WERI-Rb-1 (cell line): ENCODE data around the gene DARS1.

Experiments
- DNase-seq: peaks from one replicate; pipeline ENCODE4 v3.0.0-alpha.2; 2020
- H3K27ac ChIP-seq: fragments of 250-450 bp; sonication (Bioruptor Pico); 2 replicates; pipeline ENCODE4 v1.5.1; 2020; ENCODE audit warnings: mild to moderate bottlenecking, moderate library complexity
- H3K27me3 ChIP-seq: fragments of 250-450 bp; sonication (Bioruptor Pico); 2 replicates; pipeline ENCODE4 v1.5.1; 2021; ENCODE audit warnings: mild to moderate bottlenecking, low read depth, moderate library complexity; ENCODE audit not compliant: insufficient read depth, severe bottlenecking
- H3K36me3 ChIP-seq: fragments of 250-450 bp; sonication (Bioruptor Pico); 2 replicates; pipeline ENCODE4 v1.5.1; 2020; ENCODE audit warnings: mild to moderate bottlenecking, moderate library complexity
- H3K4me3 ChIP-seq: 2 replicates; pipeline ENCODE4 v1.5.1; 2011; ENCODE audit warnings: low read depth, mild to moderate bottlenecking, control low read depth, low read length
- H3K9me3 ChIP-seq: fragments of 250-450 bp; sonication (Bioruptor Pico); 2 replicates; pipeline ENCODE4 v1.5.1; 2021; ENCODE audit warnings: mild to moderate bottlenecking, moderate library complexity; ENCODE audit not compliant: severe bottlenecking
- TF ChIP-seq, protein P1 (sequence below): IDR thresholded peaks from 2 replicates; pipeline ENCODE4 v1.5.1; 2011; ENCODE audit warnings: low read depth, mild to moderate bottlenecking, control low read depth, inconsistent platforms, low read length

DARS1 gene

DNA sequence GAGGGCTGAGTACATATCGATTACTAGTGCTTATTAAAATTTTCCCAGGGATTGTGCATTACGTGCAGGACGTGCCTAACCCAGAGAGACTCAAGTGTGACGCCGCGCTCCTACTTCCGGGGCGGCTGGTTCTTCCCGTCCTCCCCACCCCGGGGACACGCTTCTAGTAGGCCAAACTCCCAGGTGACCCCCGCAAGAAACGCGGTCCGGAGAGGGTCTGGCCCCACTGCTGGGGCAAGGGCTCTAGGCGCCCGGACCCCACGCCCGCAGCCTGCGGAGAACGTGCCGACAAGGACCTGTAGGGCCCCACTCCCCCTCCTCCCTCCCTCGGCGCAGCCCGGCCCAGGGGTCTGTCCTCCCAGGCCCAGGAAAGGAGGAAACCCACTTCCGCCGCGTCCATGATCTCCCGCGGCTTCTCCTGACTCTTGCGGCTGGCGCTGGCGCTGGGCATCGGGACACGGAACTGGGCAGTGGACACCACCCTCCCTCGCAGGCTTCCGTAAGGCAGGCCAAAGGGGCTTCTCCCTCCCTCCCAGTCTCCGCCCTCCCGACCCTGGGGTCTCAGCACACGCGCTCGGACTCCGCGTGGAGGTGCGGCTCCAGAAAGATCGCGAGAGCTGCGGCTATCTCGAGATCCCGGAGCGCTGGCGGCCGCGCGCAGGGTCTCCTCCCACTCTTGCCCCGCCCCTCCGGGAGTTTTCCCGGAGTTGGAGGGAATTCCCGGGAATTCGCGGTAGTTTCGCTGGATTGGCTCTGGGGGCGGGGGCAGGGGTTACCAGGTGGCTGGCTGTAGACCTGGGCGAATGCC, at the start of gene DARS1:
Gene DARS1, minus strand, starts transcription at position 609 of the 808 bp plus-strand sequence. Its CDS starts 158 bp downstream, at position 451.
- no peaks in the 10 kb centered on the region for H3K27me3 ChIP-seq
- DNase-seq, result peak; percentile 91
- peaks cover 20% of the 10 kb centered on the region for H3K36me3 ChIP-seq
- H3K4me3 ChIP-seq, result peak within 1 kb of the TSS; percentile 97
- TF ChIP-seq, protein P1, sequence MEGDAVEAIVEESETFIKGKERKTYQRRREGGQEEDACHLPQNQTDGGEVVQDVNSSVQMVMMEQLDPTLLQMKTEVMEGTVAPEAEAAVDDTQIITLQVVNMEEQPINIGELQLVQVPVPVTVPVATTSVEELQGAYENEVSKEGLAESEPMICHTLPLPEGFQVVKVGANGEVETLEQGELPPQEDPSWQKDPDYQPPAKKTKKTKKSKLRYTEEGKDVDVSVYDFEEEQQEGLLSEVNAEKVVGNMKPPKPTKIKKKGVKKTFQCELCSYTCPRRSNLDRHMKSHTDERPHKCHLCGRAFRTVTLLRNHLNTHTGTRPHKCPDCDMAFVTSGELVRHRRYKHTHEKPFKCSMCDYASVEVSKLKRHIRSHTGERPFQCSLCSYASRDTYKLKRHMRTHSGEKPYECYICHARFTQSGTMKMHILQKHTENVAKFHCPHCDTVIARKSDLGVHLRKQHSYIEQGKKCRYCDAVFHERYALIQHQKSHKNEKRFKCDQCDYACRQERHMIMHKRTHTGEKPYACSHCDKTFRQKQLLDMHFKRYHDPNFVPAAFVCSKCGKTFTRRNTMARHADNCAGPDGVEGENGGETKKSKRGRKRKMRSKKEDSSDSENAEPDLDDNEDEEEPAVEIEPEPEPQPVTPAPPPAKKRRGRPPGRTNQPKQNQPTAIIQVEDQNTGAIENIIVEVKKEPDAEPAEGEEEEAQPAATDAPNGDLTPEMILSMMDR, result no peak
- peak within 1 kb of the TSS; percentile 92 for H3K27ac ChIP-seq
- H3K9me3 ChIP-seq, result no peaks in the 10 kb centered on the region

DNA sequence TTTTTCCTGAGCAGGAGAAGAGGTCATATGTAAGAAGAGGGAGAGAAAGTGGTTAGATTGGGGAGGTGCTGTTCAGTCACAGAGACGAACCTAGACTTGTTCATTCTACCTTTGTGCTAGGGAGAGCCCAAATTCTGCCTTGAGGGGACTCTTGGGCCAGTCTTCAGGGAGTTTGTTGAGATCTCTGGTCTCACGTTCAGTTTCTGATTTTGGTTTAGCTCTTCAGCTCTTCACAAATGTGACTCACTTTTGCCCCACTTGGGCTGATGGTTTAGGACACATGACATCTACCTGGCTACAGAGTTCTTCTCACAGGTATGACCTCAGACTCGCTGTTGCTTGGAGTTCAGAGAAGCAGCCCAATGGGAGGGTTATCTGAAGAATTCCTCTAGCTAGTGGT, 49.2 kb upstream of the DARS1 start:
- DNase-seq, result no peak
- TF ChIP-seq, protein P1, result no peak
- Histone ChIP-seq H3K36me3 (no peaks in the 10 kb centered on the region), H3K4me3 (no peak overlapping the region), H3K27ac (no peak overlapping the region), H3K27me3 (no peaks in the 10 kb centered on the region), H3K9me3 (no peaks in the 10 kb centered on the region)

DNA sequence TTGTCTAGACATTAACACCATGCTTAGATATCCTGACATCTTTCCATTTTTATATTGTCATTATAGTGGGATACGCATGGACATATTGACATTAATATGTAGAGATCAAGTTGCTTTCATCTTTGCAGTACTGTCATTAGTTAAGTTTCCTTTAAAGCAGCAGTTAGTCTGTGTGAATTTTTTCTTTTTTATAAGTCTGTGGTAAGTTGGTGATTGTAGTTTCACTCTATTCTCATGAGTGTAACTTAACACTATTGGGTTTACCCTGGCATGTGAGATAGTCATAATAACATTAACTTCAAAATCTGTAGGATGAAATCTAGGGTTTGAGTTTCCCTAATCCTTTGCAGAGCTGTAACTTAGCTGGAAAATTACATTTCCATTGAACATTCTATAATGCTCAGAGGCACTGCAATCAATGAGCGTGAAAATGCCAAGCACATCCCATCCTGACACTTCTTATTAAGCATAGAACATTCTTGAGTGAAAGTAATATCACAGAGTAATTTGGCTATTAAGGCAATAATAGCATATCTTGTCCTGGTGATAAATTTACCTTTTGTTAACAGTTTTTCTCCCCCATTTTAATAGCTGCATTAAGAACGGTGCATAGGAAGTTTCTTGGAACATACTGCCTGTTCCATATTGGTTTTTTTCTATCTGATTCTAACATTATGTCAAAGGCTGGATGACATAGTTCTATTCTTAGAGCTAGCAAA, 47.5 kb upstream of the DARS1 start:
- Histone ChIP-seq H3K9me3 (no peaks in the 10 kb centered on the region), H3K4me3 (no peak overlapping the region), H3K27me3 (no peaks in the 10 kb centered on the region), H3K27ac (no peak overlapping the region), H3K36me3 (no peaks in the 10 kb centered on the region)
- DNase-seq, result no peak
- TF ChIP-seq, protein P1, result no peak

DNA sequence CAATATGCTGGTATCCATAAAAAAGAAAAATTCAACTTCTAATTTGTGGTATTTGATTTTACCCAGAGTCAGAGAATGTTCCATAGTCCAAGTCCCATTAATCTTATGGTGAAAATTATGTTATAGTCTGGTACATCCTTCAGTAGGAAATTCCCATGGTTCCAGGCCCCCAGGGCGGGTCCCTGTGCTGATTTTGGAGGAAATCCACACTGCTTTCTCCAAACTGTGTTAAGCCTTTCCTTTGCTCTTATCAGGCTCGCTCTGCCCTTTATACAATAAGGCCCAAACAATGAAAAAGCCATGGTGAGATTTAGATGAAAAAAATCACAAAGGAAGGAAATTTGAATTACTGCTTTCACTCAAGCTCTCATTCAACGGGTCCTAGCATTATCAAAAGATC, 46.8 kb upstream of the DARS1 start:
- DNase-seq, result no peak
- TF ChIP-seq, protein P1, result no peak
- H3K27ac ChIP-seq, result no peak overlapping the region
- H3K27me3 ChIP-seq, result no peaks in the 10 kb centered on the region
- no peaks in the 10 kb centered on the region for H3K9me3 ChIP-seq
- no peaks in the 10 kb centered on the region for H3K36me3 ChIP-seq
- H3K4me3 ChIP-seq, result no peak overlapping the region

DNA sequence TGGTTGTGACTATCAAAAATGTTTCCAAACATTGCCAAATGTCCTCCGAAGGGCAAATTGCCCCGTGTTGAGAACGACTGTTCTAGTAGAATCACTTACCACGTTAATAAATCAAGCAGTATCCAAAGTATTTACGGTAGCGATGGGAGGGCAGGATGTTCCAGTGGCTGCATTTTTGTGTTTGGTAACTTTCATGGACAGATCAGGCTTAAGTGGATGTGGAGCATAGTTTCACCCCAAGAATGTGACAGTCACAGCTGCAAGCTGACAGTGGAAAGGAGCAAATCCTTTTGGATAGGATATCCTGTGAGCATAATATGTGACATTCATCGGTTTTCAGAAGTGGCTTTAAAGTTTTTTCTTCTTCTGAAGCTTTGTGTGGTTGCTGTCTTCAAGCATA, 46.3 kb upstream of the DARS1 start:
- TF ChIP-seq, protein P1, result no peak
- no peak overlapping the region for H3K4me3 ChIP-seq
- H3K27ac ChIP-seq, result no peak overlapping the region

More for the DNA sequence above, 46.3 kb upstream of the DARS1 start:
- no peak for DNase-seq
- no peaks in the 10 kb centered on the region for H3K27me3 ChIP-seq
- H3K9me3 ChIP-seq, result no peaks in the 10 kb centered on the region
- no peaks in the 10 kb centered on the region for H3K36me3 ChIP-seq
